H1 (cell line): ENCODE results near the gene RBM47. TPM values are rescaled to one million over a fixed set of nuclear protein-coding genes. Genes with fewer than 3 reads are reported as not detected.

ENCODE experiments used
- CTCF ChIA-PET: fragments of 300-600 bp; sonication (Branson Sonifier 250); formaldehyde crosslinking; loops from one replicate; lab custom pipeline; 2021; ENCODE audit not compliant: partially characterized antibody; lab: Charles Lee
- POLR2A ChIA-PET: fragments of 300-600 bp; sonication (Branson Sonifier 250); formaldehyde crosslinking; loops from one replicate; lab custom pipeline; 2021; ENCODE audit warnings: inconsistent platforms; ENCODE audit not compliant: partially characterized antibody; lab: Charles Lee
- DNase-seq, 2 experiments: peaks; one replicate each; pipeline versions ENCODE4 v3.0.0 to v3.0.0-alpha.2; 2010 to 2022; ENCODE audit warnings: low spot score in 2 of 2, low read depth in 1 of 2, mixed read lengths in 1 of 2
- FAIRE-seq: peaks from 2 replicates; lab custom pipeline; 2011; peaks lifted over from hg19 to GRCh38; lab: Jason Lieb, UNC
- H2AFZ ChIP-seq: 2 replicates; pipeline ENCODE4 v1.8.1; 2012; ENCODE audit warnings: low read length, inconsistent platforms
- H2AK5ac ChIP-seq: 2 replicates; pipeline ENCODE4 v1.6.1; 2013; ENCODE audit warnings: low read depth, low read length
- H2BK120ac ChIP-seq: replicated peaks from 2 replicates; pipeline ENCODE3; 2013; ENCODE audit warnings: low read depth, low read length, inconsistent platforms
- H2BK12ac ChIP-seq: 2 replicates; pipeline ENCODE4 v1.6.1; 2013; ENCODE audit warnings: low read depth, low read length
- H2BK15ac ChIP-seq: 2 replicates; pipeline ENCODE4 v1.6.1; 2013; ENCODE audit warnings: low read length
- H2BK20ac ChIP-seq: 2 replicates; pipeline ENCODE4 v1.6.1; 2013; ENCODE audit warnings: low read length
- H2BK5ac ChIP-seq: 2 replicates; pipeline ENCODE4 v1.6.1; 2013; ENCODE audit warnings: low read depth, low read length
- H3K14ac ChIP-seq: 2 replicates; pipeline ENCODE4 v1.6.1; 2013; ENCODE audit warnings: inconsistent platforms; ENCODE audit not compliant: insufficient read length
- H3K18ac ChIP-seq: 2 replicates; pipeline ENCODE4 v1.6.1; 2013; ENCODE audit warnings: low read length; ENCODE audit errors: extremely low read depth
- H3K23ac ChIP-seq: 2 replicates; pipeline ENCODE4 v1.6.1; 2013; ENCODE audit warnings: inconsistent platforms; ENCODE audit not compliant: insufficient read length
- H3K23me2 ChIP-seq: 2 replicates; pipeline ENCODE4 v1.6.1; 2013; ENCODE audit warnings: low read depth, low read length
- H3K27ac ChIP-seq: 2 replicates; pipeline ENCODE4 v1.6.1; 2011; ENCODE audit warnings: low read depth, low read length, inconsistent platforms
- H3K27me3 ChIP-seq, 4 experiments: replicated peaks in 1 of 4; 1 replicate in 1 of 4; 2 replicates in 3 of 4; pipeline versions ENCODE4 v1.6.1 to v1.8.1; 2011 to 2013; ENCODE audit warnings: low read length in 3 of 4, mild to moderate bottlenecking in 3 of 4, inconsistent platforms in 2 of 4, mixed read lengths in 2 of 4, moderate library complexity in 1 of 4; ENCODE audit not compliant: control insufficient read depth in 3 of 4, insufficient read depth in 3 of 4; ENCODE audit errors: extremely low read depth in 1 of 4
- H3K36me3 ChIP-seq, 4 experiments: 2 replicates each; pipeline versions ENCODE4 v1.6.1 to v1.8.1; 2011 to 2013; ENCODE audit warnings: mild to moderate bottlenecking in 4 of 4, low read length in 3 of 4, moderate library complexity in 2 of 4, control low read depth in 1 of 4, inconsistent platforms in 1 of 4; ENCODE audit not compliant: insufficient read depth in 4 of 4, control insufficient read depth in 2 of 4
- H3K4ac ChIP-seq: replicated peaks from 2 replicates; pipeline ENCODE3; 2013; ENCODE audit warnings: low read length, low read depth, mixed read lengths, inconsistent platforms; ENCODE audit not compliant: insufficient read length
- H3K4me1 ChIP-seq, 4 experiments: replicated peaks in 1 of 4; 1 replicate in 1 of 4; 2 replicates in 3 of 4; pipeline versions ENCODE4 v1.6.1 to v1.8.1; 2011 to 2013; ENCODE audit warnings: low read length in 3 of 4, inconsistent platforms in 2 of 4, mixed read lengths in 1 of 4; ENCODE audit not compliant: insufficient read depth in 4 of 4, control insufficient read depth in 3 of 4
- H3K4me2 ChIP-seq, 2 experiments: 2 replicates each; pipeline versions ENCODE4 v1.6.1 to v1.8.1; 2011 to 2013; ENCODE audit warnings: low read depth in 2 of 2, low read length in 2 of 2, control low read depth in 1 of 2, inconsistent platforms in 1 of 2, mild to moderate bottlenecking in 1 of 2; ENCODE audit not compliant: insufficient read depth in 1 of 2
- H3K4me3 ChIP-seq, 4 experiments: fragments of 200-600, 300-600 bp in 1 of 4; sonication (generic), shearing (Covaris generic), sonication (Bioruptor Twin) in 1 of 4; 2 replicates each; pipeline versions ENCODE4 v1.5.1 to v1.8.1; 2011 to 2016; ENCODE audit warnings: low read length in 4 of 4, low read depth in 3 of 4, control low read depth in 2 of 4, inconsistent platforms in 2 of 4, mild to moderate bottlenecking in 2 of 4, mixed read lengths in 1 of 4, moderate library complexity in 1 of 4; ENCODE audit not compliant: insufficient read depth in 2 of 4; ENCODE audit errors: extremely low read depth in 1 of 4
- H3K56ac ChIP-seq: replicated peaks from 2 replicates; pipeline ENCODE3; 2013; ENCODE audit warnings: low read depth, mild to moderate bottlenecking, mixed read lengths, low read length, inconsistent platforms; ENCODE audit not compliant: insufficient read length
- H3K79me1 ChIP-seq: 2 replicates; pipeline ENCODE4 v1.6.1; 2013; ENCODE audit warnings: low read depth, low read length, control low read depth
- H3K79me2 ChIP-seq, 2 experiments: 2 replicates each; pipeline versions ENCODE4 v1.6.1 to v1.8.1; 2012 to 2013; ENCODE audit warnings: low read length in 2 of 2, mild to moderate bottlenecking in 2 of 2, inconsistent platforms in 1 of 2; ENCODE audit not compliant: insufficient read depth in 2 of 2, control insufficient read depth in 1 of 2
- H3K9ac ChIP-seq, 4 experiments: replicated peaks in 1 of 4; 1 replicate in 1 of 4; 2 replicates in 3 of 4; pipeline versions ENCODE4 v1.6.1 to v1.8.1; 2011 to 2013; ENCODE audit warnings: low read depth in 3 of 4, low read length in 3 of 4, control low read depth in 2 of 4, mild to moderate bottlenecking in 2 of 4, moderate library complexity in 2 of 4, inconsistent platforms in 1 of 4; ENCODE audit errors: extremely low read depth in 1 of 4
- H3K9me3 ChIP-seq, 2 experiments: 2 replicates each; pipeline versions ENCODE4 v1.6.1 to v1.8.1; 2012 to 2013; ENCODE audit warnings: mild to moderate bottlenecking in 2 of 2, moderate library complexity in 2 of 2, control low read depth in 1 of 2, inconsistent platforms in 1 of 2, low read depth in 1 of 2, low read length in 1 of 2, mixed read lengths in 1 of 2; ENCODE audit not compliant: insufficient read depth in 2 of 2
- H4K20me1 ChIP-seq, 2 experiments: replicated peaks in 1 of 2; 2 replicates each; pipeline versions ENCODE3 to v1.8.1; 2011 to 2013; ENCODE audit warnings: inconsistent platforms in 2 of 2, low read length in 2 of 2, mild to moderate bottlenecking in 1 of 2; ENCODE audit not compliant: insufficient read depth in 2 of 2, control insufficient read depth in 1 of 2
- H4K5ac ChIP-seq: 2 replicates; pipeline ENCODE4 v1.6.1; 2013; ENCODE audit warnings: low read length, low read depth, mixed read lengths, inconsistent platforms; ENCODE audit not compliant: insufficient read length
- H4K8ac ChIP-seq: 2 replicates; pipeline ENCODE4 v1.8.0; 2013; ENCODE audit warnings: mild to moderate bottlenecking, moderate library complexity, low read length, inconsistent platforms; ENCODE audit not compliant: insufficient read depth; ENCODE audit errors: extremely low read depth
- H4K91ac ChIP-seq: replicated peaks from 2 replicates; pipeline ENCODE3; 2013; ENCODE audit warnings: low read length, mixed read lengths, inconsistent platforms; ENCODE audit not compliant: insufficient read length
- WGBS, 2 experiments: shearing (Covaris generic) in 1 of 2; methylation state at CpG; one replicate each; pipeline versions ENCODE4 v1.1.6 to v1.1.7; 2013 to 2015; ENCODE audit warnings: low lambda C conversion rate in 2 of 2, mixed read lengths in 2 of 2, inconsistent platforms in 1 of 2, low coverage in 1 of 2, missing lambda C conversion rate in 1 of 2; ENCODE audit not compliant: insufficient replicate concordance in 2 of 2, insufficient coverage in 1 of 2, insufficient read length in 1 of 2; ENCODE audit errors: extremely low coverage in 1 of 2, missing lambda C conversion rate in 1 of 2; 5-methylcytosine and 5-hydroxymethylcytosine counted together
- polyA plus RNA-seq, 7 experiments: library from polyadenylated mRNA; depleted of rRNA in 3 of 7; stranded (reverse) in 5 of 7; unstranded in 2 of 7; fragments of >200 nt in 5 of 7; fragments of 200-250 nt in 2 of 7; gene quantifications; 1 replicate in 5 of 7; 2 replicates in 1 of 7; 4 replicates in 1 of 7; pipeline versions ENCODE4 v1.2.1 to v1.2.3, GENCODE V29; 2011 to 2013; ENCODE audit warnings: missing spikeins in 2 of 7, mixed read lengths in 2 of 7
- total RNA-seq: library from RNA; stranded (reverse); fragmentation: NEBNext Ultra II Directional; extraction: Animal tissue kit (Norgen Biotek cat#: 25700); gene quantifications from 2 replicates; pipeline ENCODE4 v1.2.1, GENCODE V29; 2021

RBM47 gene
- total and polyA plus RNA-seq, 2 of the 8 experiments (the other 6 are each of a cell fraction or from before 2014, with no cell fraction given): 42.8 to 78.9 TPM

DNA sequence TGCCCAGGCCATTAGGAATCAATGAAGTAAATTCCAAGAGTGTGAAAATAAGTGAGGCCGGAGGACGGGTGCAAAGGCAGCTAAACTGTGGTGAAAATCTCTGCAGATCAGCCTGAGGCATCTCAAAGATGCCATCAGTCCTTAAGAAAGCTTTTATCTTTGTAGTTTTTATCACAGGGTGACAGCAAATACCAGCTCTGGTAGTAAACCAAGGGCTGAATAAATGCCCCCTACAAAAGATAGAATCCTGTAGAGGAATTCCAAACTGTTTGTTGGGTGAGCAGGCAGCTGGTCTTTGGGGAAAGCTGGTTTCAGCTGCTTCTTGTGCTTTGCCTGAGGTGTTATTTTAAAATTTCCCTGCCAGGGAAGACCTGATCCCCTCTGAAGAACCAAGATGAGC, 21.6 kb upstream of the RBM47 start:
- Histone ChIP-seq H3K9me3 (no peaks in the 10 kb centered on the region), H3K27ac (no peak overlapping the region), H3K9ac (no peak overlapping the region), H4K20me1 (no peaks in the 10 kb centered on the region), H3K4me3 (no peak overlapping the region), H2BK120ac (no peak overlapping the region), H3K79me2 (no peaks in the 10 kb centered on the region), H2BK15ac (no peak overlapping the region), H3K4me2 (no peak overlapping the region), H3K4ac (no peak overlapping the region), H2BK20ac (no peak overlapping the region), H4K8ac (no peak overlapping the region), H2AK5ac (no peak overlapping the region), H3K14ac (no peak overlapping the region), H3K56ac (no peak overlapping the region), H4K5ac (no peak overlapping the region), H2BK12ac (no peak overlapping the region), H3K27me3 (no peaks in the 10 kb centered on the region), H4K91ac (no peak overlapping the region), H3K36me3 (no peaks in the 10 kb centered on the region), H3K18ac (no peak overlapping the region), H3K23ac (no peak overlapping the region), H3K79me1 (no peaks in the 10 kb centered on the region), H3K4me1 (peaks cover 4 to 16% (median 6%) of the 10 kb centered on the region in 4 experiments; a peak in 5 of 7 replicates), H3K23me2 (no peaks in the 10 kb centered on the region), H2AFZ (0 out of 2 replicates have a peak overlapping the region, but pooled peaks have one; percentile 61), H2BK5ac (no peak overlapping the region)
- DNase-seq (no peak), FAIRE-seq (no peak)
- ChIA-PET POLR2A (interaction anchor here (4.1 kb wide), 1 partner anchor 21 kb away, joined by 13 read pairs; the partner anchor contains the start of gene RBM47), CTCF (interaction anchor here (1.2 to 1.4 kb wide), 2 partner anchors 102 to 595 kb away, joined by 3 read pairs; partner anchors contain the start of gene N4BP2)
- WGBS, 2 experiments: 87% methylated on average over 2 of the region's 2 CpGs; no CpG with 5 or more reads in 1 of the 2 experiments
